GM06990 (cell line): ENCODE data around the gene SRPK1.

Experiments used
- DNase-seq: peaks from one replicate; pipeline ENCODE4 v3.0.0-alpha.2; 2011; ENCODE audit not compliant: insufficient read length; ENCODE audit errors: extremely low read depth
- H3K27me3 ChIP-seq: replicated peaks from 2 replicates; pipeline ENCODE4 v1.6.0; 2011; ENCODE audit warnings: low read length; ENCODE audit not compliant: control insufficient read depth, insufficient read depth
- H3K36me3 ChIP-seq: 2 replicates; pipeline ENCODE4 v1.5.1; 2011; ENCODE audit warnings: low read length; ENCODE audit not compliant: control insufficient read depth, insufficient read depth
- H3K4me3 ChIP-seq: replicated peaks from 2 replicates; pipeline ENCODE4 v1.5.1; 2011; ENCODE audit warnings: low read depth, mild to moderate bottlenecking, control low read depth, low read length
- TF ChIP-seq, protein P1 (sequence below): IDR thresholded peaks from 2 replicates; pipeline ENCODE4 v1.5.1; 2011; ENCODE audit warnings: low read length, control low read depth, mild to moderate bottlenecking, inconsistent platforms; ENCODE audit not compliant: insufficient read depth, poor library complexity, severe bottlenecking

The SRPK1 gene

DNA sequence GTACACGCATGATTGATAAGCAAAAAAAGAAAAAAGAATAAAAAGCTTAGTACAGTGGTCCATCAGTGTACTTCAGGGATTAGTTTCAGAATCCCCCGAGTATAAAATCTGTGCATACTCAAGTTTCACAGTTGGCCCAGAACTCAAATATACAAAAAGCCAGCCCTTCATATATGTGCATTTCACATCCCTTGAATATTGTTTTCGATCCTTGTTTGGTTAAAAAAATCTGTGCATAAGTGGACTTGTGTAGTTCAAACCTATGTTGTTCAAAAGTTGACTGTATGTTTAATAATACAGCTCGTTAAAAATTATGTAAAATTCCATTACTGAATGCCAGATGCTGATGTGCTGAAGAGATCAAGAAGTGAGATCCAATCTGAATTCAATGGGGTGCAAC is 61.5 kb downstream of the SRPK1 start:
- H3K27me3 ChIP-seq = no peaks in the 10 kb centered on the region
- no peak for DNase-seq
- TF ChIP-seq, protein P1, sequence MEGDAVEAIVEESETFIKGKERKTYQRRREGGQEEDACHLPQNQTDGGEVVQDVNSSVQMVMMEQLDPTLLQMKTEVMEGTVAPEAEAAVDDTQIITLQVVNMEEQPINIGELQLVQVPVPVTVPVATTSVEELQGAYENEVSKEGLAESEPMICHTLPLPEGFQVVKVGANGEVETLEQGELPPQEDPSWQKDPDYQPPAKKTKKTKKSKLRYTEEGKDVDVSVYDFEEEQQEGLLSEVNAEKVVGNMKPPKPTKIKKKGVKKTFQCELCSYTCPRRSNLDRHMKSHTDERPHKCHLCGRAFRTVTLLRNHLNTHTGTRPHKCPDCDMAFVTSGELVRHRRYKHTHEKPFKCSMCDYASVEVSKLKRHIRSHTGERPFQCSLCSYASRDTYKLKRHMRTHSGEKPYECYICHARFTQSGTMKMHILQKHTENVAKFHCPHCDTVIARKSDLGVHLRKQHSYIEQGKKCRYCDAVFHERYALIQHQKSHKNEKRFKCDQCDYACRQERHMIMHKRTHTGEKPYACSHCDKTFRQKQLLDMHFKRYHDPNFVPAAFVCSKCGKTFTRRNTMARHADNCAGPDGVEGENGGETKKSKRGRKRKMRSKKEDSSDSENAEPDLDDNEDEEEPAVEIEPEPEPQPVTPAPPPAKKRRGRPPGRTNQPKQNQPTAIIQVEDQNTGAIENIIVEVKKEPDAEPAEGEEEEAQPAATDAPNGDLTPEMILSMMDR = no peak
- H3K36me3 ChIP-seq = peaks cover 9% of the 10 kb centered on the region
- H3K4me3 ChIP-seq = no peak overlapping the region

GRCh38 chr6:35857853-35858252 is 63.0 kb downstream of the SRPK1 start:
- Histone ChIP-seq H3K36me3 (peaks cover 10% of the 10 kb centered on the region), H3K4me3 (no peak overlapping the region), H3K27me3 (no peaks in the 10 kb centered on the region)
- no peak for DNase-seq
- TF ChIP-seq, protein P1 = no peak

- H3K4me3 ChIP-seq = no peak overlapping the region
- H3K27me3 ChIP-seq = no peaks in the 10 kb centered on the region
- TF ChIP-seq, protein P1 = no peak
- peaks cover 7% of the 10 kb centered on the region for H3K36me3 ChIP-seq
- no peak for DNase-seq
Observed at GRCh38 chr6:35856250-35856649, 64.6 kb downstream of the SRPK1 start.

DNA sequence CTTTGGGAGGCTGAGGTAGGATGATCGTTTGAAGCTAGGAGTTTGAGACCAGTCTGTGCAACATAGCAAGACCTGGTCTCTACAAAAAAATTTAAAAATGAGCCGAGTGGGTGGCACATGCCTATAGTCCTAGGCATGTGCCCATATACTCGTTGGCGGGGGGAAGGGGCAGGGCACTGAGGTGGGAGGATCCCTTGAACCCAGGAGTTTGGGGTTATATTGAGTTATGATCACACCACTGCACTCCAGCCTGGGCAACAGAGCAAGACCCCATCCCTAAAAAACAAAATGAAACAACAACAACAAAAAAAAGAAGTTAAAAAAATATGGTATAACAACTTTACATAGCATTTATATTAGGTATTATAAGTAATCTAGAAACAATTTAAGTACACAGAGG is 67.9 kb downstream of the SRPK1 start:
- Histone ChIP-seq H3K27me3 (no peaks in the 10 kb centered on the region), H3K4me3 (no peak overlapping the region), H3K36me3 (peaks cover 8% of the 10 kb centered on the region)
- TF ChIP-seq, protein P1 = no peak
- no peak for DNase-seq

- H3K36me3 ChIP-seq = peaks cover 14% of the 10 kb centered on the region
- no peak for DNase-seq
Observed at GRCh38 chr6:35850208-35850607, 70.7 kb downstream of the SRPK1 start.

DNA sequence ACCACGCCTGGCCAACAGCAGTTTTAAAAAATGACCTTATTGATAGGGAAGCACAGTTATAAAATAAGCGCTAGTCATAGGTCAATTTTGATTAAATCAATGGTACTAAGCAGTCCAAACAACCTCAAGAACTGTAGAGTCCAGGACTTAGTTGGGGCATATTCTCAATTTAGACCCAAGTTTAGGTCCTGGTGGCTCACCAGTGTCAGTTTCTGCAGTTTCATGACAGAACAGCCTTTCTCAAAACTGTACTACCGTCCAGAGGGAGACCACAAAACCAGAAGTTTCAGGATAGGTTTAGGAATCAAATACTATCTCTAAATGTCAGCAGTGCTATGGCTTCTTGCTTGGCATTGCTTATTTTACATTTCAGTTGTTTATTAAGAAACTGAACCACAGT is 76.6 kb downstream of the SRPK1 start:
- no peak for DNase-seq
- peaks cover 12% of the 10 kb centered on the region for H3K36me3 ChIP-seq
- no peak overlapping the region for H3K4me3 ChIP-seq
- TF ChIP-seq, protein P1 = no peak
- H3K27me3 ChIP-seq = no peaks in the 10 kb centered on the region

More at GRCh38 chr6:35850208-35850607, 70.7 kb downstream of the SRPK1 start:
- no peaks in the 10 kb centered on the region for H3K27me3 ChIP-seq
- H3K4me3 ChIP-seq = no peak overlapping the region
- TF ChIP-seq, protein P1 = no peak
